Iris pigment epithelial cell (primary cell): ENCODE data around the gene OBSCN.
"Not testable (repeated sequence)": the region's sequence is repeated elsewhere in the genome, so short reads cannot be mapped to it uniquely, and the experiment has no call there.

Experiments used
- DNase-seq: peaks from one replicate; pipeline ENCODE4 v3.0.0-alpha.2; 2011; ENCODE audit warnings: low read depth

Gene OBSCN

GRCh38 chr1:228263636-228264035 is 55.8 kb downstream of the OBSCN start:
- no peak for DNase-seq

GRCh38 chr1:228264090-228264829 is 56.4 kb downstream of the OBSCN start:
- DNase-seq = no peak

GRCh38 chr1:228265167-228265566 is 57.3 kb downstream of the OBSCN start:
- peak; percentile 36 for DNase-seq

DNA sequence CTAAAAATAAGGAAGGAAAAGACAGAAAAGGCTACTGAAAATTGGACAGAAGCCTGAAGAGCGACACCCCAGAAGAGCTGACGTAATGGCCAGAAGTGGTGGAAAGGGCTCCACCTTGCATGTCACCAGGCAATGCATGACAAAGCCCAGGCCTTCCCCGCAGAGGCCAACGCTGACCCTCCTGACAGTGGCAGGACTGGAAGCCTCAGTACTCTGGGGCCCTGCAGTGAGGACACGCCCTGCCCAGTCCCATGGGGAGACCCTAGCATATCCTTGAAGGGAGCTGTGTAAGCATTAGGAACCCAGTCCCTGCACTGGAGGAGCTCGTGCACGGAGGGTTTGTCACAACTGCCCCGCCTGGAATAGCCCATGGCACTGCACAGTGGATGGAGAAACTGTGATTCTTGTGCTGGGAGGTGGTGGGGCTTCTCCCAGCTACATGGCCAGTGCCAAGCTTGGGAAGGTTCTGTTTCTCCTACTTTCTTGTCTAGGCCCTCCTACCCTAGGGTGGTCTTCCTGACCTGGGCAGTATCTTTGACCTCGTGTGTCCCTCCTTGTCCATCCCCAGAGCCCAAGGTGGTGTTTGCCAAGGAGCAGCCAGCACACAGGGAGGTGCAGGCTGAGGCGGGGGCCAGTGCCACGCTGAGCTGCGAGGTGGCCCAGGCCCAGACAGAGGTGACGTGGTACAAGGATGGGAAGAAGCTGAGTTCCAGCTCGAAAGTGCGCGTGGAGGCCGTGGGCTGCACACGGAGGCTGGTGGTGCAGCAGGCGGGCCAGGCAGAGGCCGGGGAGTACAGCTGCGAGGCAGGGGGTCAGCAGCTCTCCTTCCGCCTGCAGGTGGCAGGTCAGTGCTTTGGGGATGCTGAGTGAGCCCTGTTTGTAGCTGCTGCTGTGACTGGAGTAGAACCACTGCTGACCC is 60.4 kb downstream of the OBSCN start:
- no peak for DNase-seq

- DNase-seq = no peak
Observed at GRCh38 chr1:228268881-228269265, 61.0 kb downstream of the OBSCN start.

- DNase-seq = not testable (repeated sequence)
Observed at GRCh38 chr1:228269431-228269830, 61.6 kb downstream of the OBSCN start.

DNA sequence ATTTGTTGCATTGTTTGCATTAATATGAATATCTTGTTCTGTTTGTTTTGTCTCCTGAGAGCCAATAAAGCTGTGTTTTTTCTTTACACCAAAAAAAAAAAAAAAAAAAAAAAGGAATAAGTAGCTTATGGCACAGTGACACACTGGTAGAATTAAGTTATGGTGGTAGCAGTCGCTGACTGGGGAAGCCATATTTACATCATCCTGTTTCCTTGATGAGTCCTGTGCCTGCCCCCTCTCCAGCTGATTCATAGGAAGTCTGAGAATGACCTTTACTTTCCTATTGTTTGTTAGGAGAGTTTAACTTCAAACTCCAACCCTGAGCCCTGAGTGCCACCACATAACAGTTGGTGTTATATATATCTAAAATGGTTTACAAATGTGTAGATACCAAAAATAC is 62.2 kb downstream of the OBSCN start:
- peak; percentile 77 for DNase-seq

GRCh38 chr1:228271701-228272251 is 63.9 kb downstream of the OBSCN start:
- no peak for DNase-seq

GRCh38 chr1:228272331-228272791 is 64.5 kb downstream of the OBSCN start:
- no peak for DNase-seq

GRCh38 chr1:228272831-228273571 is 65.2 kb downstream of the OBSCN start:
- no peak for DNase-seq

- DNase-seq = no peak
Observed at GRCh38 chr1:228273720-228274451, 66.0 kb downstream of the OBSCN start.

GRCh38 chr1:228274452-228275178 is 66.8 kb downstream of the OBSCN start:
- DNase-seq = no peak

GRCh38 chr1:228275179-228275429 is 67.3 kb downstream of the OBSCN start:
- DNase-seq = no peak

DNA sequence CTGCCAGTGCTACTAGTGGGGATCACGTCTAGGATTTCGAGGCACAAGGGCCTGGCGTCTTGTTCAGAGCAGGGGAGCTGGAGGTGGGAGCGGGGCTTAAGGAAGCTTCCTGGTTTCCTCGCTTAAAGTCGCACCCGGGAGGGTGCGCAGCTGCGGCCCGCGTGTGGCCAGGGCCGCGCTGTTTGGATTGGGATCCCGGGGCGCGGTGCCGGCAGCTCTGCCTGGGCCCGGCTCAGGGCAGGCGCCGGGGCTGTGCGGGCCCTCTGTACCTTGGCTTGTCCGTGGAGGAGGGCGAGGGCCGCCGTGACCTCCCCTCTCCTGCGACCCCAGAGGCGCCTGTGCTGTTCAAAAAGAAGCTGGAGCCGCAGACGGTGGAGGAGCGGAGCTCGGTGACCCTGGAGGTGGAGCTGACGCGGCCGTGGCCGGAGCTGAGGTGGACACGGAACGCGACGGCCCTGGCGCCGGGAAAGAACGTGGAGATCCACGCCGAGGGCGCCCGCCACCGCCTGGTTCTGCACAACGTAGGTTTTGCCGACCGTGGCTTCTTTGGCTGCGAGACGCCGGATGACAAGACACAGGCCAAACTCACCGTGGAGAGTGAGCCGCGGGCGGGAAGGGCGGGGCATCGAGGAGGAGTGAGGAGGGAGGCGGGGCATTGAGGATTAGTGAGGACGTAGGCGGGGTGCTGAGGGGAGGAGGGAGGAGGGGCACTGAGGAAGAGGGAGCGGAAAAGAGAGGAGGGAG is 67.8 kb downstream of the OBSCN start:
- DNase-seq = peak; percentile 84

DNA sequence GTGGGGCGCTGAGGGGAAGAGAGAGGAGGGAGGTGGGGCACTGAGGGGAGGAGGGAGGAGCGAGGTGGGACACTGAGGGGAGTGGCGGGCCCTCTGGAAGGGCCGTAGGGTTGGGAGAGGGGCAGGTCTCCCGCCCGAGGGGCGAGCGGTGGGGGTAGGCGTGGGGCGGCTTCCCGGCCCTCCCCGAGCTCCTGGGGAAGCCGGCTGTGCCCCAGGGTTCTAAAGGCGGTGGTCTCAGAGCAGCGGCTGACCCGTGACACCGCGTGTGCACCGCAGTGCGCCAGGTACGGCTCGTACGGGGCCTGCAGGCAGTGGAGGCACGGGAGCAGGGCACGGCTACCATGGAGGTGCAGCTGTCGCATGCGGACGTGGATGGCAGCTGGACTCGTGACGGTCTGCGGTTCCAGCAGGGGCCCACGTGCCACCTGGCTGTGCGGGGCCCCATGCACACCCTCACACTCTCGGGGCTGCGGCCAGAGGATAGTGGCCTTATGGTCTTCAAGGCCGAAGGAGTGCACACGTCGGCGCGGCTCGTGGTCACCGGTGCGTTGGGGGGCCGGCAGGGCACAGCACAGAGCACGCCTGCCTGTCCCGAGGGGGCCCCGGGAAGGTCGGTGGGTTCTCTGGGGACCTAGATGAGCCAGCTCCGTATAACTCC is 68.5 kb downstream of the OBSCN start:
- no peak for DNase-seq

DNA sequence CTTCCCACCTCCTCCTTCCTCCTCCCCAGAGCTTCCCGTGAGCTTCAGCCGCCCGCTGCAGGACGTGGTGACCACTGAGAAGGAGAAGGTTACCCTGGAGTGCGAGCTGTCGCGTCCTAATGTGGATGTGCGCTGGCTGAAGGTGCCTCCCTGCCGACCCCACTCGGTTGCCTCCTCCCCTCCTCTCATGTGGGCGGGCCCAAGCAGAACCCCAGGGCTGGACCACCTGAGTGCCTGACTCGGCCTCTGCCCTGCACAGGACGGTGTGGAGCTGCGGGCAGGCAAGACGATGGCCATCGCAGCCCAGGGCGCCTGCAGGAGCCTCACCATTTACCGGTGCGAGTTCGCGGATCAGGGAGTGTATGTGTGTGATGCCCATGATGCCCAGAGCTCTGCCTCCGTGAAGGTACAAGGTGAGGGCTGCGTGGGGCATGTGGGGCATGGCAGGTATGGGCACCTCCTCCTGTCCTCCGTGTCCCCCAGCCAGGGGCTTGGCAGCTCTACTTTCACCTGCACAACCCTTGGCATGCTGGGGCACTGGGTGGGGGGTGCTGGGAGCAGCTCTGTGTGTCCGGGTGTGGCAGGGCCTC is 69.2 kb downstream of the OBSCN start:
- DNase-seq = no peak

GRCh38 chr1:228277491-228278431 is 69.9 kb downstream of the OBSCN start:
- DNase-seq = no peak

DNA sequence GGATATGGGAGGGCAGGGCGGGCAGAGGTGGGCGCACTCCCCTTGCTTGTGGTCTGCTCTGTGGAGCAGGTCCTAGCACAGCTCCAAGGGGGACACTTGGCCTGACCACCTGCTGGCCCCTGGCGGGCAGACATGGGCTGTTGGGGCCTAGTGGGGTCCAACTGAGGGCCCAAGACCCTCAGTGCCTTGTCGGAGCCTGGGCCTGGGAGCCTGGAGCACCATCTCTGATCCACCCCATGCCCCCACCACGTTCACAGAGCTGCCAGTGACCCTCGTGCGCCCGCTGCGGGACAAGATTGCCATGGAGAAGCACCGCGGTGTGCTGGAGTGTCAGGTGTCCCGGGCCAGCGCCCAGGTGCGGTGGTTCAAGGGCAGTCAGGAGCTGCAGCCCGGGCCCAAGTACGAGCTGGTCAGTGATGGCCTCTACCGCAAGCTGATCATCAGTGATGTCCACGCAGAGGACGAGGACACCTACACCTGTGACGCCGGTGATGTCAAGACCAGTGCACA is 70.6 kb downstream of the OBSCN start:
- no peak for DNase-seq
